Motor neuron (in vitro differentiated cells): ENCODE results near the gene ZGLP1. TPM values are rescaled to one million over a fixed set of nuclear protein-coding genes. Genes with fewer than 3 reads are reported as not detected.
"Not testable (repeated sequence)": the region's sequence is repeated elsewhere in the genome, so short reads cannot be mapped to it uniquely, and the experiment has no call there.

Source experiments
- ATAC-seq, 8 experiments: fragments of 200-7000 bp; cut with Tn5 transposase; replicated peaks in 6 of 8; 2 replicates each; pipeline ENCODE4 v1.8.0; 2021; ENCODE audit warnings: mild to moderate bottlenecking in 8 of 8, moderate library complexity in 8 of 8
- H3K27ac ChIP-seq, 2 donors: fragments of 250-450 bp; sonication (Bioruptor Pico); 2 replicates each; pipeline ENCODE4 v1.9.0; 2021; ENCODE audit warnings: antibody characterized with exemption in 2 of 2, mild to moderate bottlenecking in 2 of 2, moderate library complexity in 1 of 2
- H3K4me1 ChIP-seq, 2 donors: fragments of 250-450 bp; sonication (Bioruptor Pico); replicated peaks in 1 of 2; 2 replicates each; pipeline ENCODE4 v1.6.1; 2021; ENCODE audit warnings: antibody characterized with exemption in 2 of 2, mild to moderate bottlenecking in 2 of 2, moderate library complexity in 1 of 2
- H3K4me3 ChIP-seq, 5 donors: fragments of 250-450 bp; sonication (Bioruptor Pico); 2 replicates each; pipeline ENCODE4 v1.9.0; 2021; ENCODE audit warnings: antibody characterized with exemption in 5 of 5, mild to moderate bottlenecking in 5 of 5, moderate library complexity in 4 of 5
- WGBS, 10 experiments: fragments of 450-650 bp; shearing (Covaris generic); methylation state at CpG; one replicate each; pipeline ENCODE4 v1.0.0; 2022; 5-methylcytosine and 5-hydroxymethylcytosine counted together
- in situ Hi-C, 9 experiments: fragments of 400-800 bp; cut with MboI; loops; one replicate each; pipeline ENCODE4 v1.15.0; 2021; ENCODE audit warnings: low sequenced_read_pairs in 9 of 9, low pct_unique_long_range_greater_than_20kb in 2 of 9; ENCODE audit not compliant: unreplicated experiment in 9 of 9
- total RNA-seq, 8 experiments: library from RNA; unstranded; fragments of 300-600 nt; gene quantifications; 2 replicates each; pipeline versions ENCODE4 v1.2.3 to v1.2.4, GENCODE V29; 2022

Gene ZGLP1
- total RNA-seq, result 1 to 10 TPM; 3.4 to 7.2 (median 4.4) TPM

GRCh38 chr19:10309423-10309822, at the start of gene ZGLP1:
Gene ZGLP1 (minus strand): TSS chr19:10309815.
- H3K27ac ChIP-seq, result no peak within 1 kb of the TSS
- no peak within 1 kb of the TSS for H3K4me3 ChIP-seq
- ATAC-seq, result peak in 1 of 8 experiments; percentile 6
- 70 to 100% (median 100%) methylated on average over 1 to 3 of the region's 24 CpGs; no CpG with 5 or more reads in 7 of the 10 experiments for WGBS, 10 experiments
- peaks cover 0 to 1% of the 10 kb centered on the region in 2 donors for H3K4me1 ChIP-seq
- in situ Hi-C loops, result no loop called here

- Histone ChIP-seq H3K4me3 (no peak overlapping the region), H3K4me1 (peaks cover 14 to 15% of the 10 kb centered on the region in 2 donors), H3K27ac (no peak overlapping the region)
- 90 to 100% methylated on average over 1 to 2 of the region's 12 CpGs; no CpG with 5 or more reads in 8 of the 10 experiments for WGBS, 10 experiments
- ATAC-seq, result no peak
- in situ Hi-C loops, result no loop called here
These were observed 46.8 kb upstream of the ZGLP1 start for GRCh38 chr19:10356431-10356830.

- Histone ChIP-seq H3K4me3 (peak overlapping the region; percentile 24 to 44 (median 29)), H3K27ac (peak overlapping the region; percentile 91 to 92), H3K4me1 (peaks cover 14 to 15% of the 10 kb centered on the region in 2 donors)
- in situ Hi-C loops, result no loop called here
- 0 to 89% (median 6%) methylated on average over 4 to 14 of the region's 32 CpGs; no CpG with 5 or more reads in 7 of the 10 experiments for WGBS, 10 experiments
- peak in 6 of 8 experiments; percentile 41 to 76 (median 72) for ATAC-seq
These were observed 44.3 kb upstream of the ZGLP1 start for GRCh38 chr19:10353793-10354391.

- WGBS, 10 experiments, result 2% methylated on average over 15 of the region's 63 CpGs; no CpG with 5 or more reads in 9 of the 10 experiments
These were observed 43.4 kb upstream of the ZGLP1 start for GRCh38 chr19:10352764-10353671.

GRCh38 chr19:10346509-10346908, 36.9 kb upstream of the ZGLP1 start:
- 54 to 95% (median 79%) methylated on average over 2 to 8 of the region's 10 CpGs for WGBS, 10 experiments
- peak in 2 of 8 experiments; percentile 26 to 48 for ATAC-seq
- Histone ChIP-seq H3K27ac (no peak overlapping the region), H3K4me3 (no peak overlapping the region), H3K4me1 (no peaks in the 10 kb centered on the region)
- in situ Hi-C loops, result no loop called here

More at GRCh38 chr19:10352764-10353671, 43.4 kb upstream of the ZGLP1 start:
- H3K27ac ChIP-seq, result peak overlapping the region; percentile 91 to 94
- H3K4me1 ChIP-seq, result peaks cover 14 to 15% of the 10 kb centered on the region in 2 donors
- in situ Hi-C loops, result no loop called here
- peak in 6 of 8 experiments; percentile 25 to 82 (median 81) for ATAC-seq
- H3K4me3 ChIP-seq, result peak overlapping the region; percentile 24 to 44 (median 29)

GRCh38 chr19:10344780-10345179, 35.2 kb upstream of the ZGLP1 start:
- in situ Hi-C loops, result no loop called here
- WGBS, 10 experiments, result 68 to 100% (median 81%) methylated on average over 1 to 10 of the region's 10 CpGs; no CpG with 5 or more reads in 1 of the 10 experiments
- Histone ChIP-seq H3K4me3 (no peak overlapping the region), H3K4me1 (no peaks in the 10 kb centered on the region), H3K27ac (no peak overlapping the region)
- ATAC-seq, result no peak

- H3K4me1 ChIP-seq, result no peaks in the 10 kb centered on the region
- 40 to 100% (median 55%) methylated on average over 1 to 2 of the region's 2 CpGs; no CpG with 5 or more reads in 2 of the 10 experiments for WGBS, 10 experiments
- H3K27ac ChIP-seq, result no peak overlapping the region
- H3K4me3 ChIP-seq, result no peak overlapping the region
- ATAC-seq, result no peak
- in situ Hi-C loops, result no loop called here
These were observed 33.9 kb upstream of the ZGLP1 start for GRCh38 chr19:10343495-10343894.

- no peak overlapping the region for H3K27ac ChIP-seq
- 83 to 100% (median 100%) methylated on average over 1 to 4 of the region's 5 CpGs; no CpG with 5 or more reads in 7 of the 10 experiments for WGBS, 10 experiments
- no peak for ATAC-seq
- H3K4me1 ChIP-seq, result peaks cover 0 to 9% of the 10 kb centered on the region in 2 donors
- no peak overlapping the region for H3K4me3 ChIP-seq
- in situ Hi-C loops, result no loop called here
These were observed 30.4 kb upstream of the ZGLP1 start for GRCh38 chr19:10339977-10340376.

- in situ Hi-C loops, result no loop called here
- WGBS, 10 experiments, result 59 to 100% (median 78%) methylated on average over 2 to 9 of the region's 14 CpGs; no CpG with 5 or more reads in 4 of the 10 experiments
- Histone ChIP-seq H3K4me1 (peaks cover 0 to 10% of the 10 kb centered on the region in 2 donors), H3K27ac (no peak within 1 kb of the TSS), H3K4me3 (no peak within 1 kb of the TSS)
- ATAC-seq, result no peak
These were observed 29.9 kb upstream of the ZGLP1 start, which contains the start of gene ICAM3 for GRCh38 chr19:10339380-10339960. Gene ICAM3 (minus strand): TSS chr19:10339624. CDS start chr19:10339614, 10 bp downstream.

GRCh38 chr19:10338940-10339339, 29.3 kb upstream of the ZGLP1 start:
- peaks cover 0 to 10% of the 10 kb centered on the region in 2 donors for H3K4me1 ChIP-seq
- in situ Hi-C loops, result no loop called here
- H3K4me3 ChIP-seq, result no peak overlapping the region
- 60 to 100% (median 92%) methylated on average over 1 to 2 of the region's 6 CpGs; no CpG with 5 or more reads in 2 of the 10 experiments for WGBS, 10 experiments
- no peak overlapping the region for H3K27ac ChIP-seq
- no peak for ATAC-seq

- WGBS, 10 experiments, result 77 to 100% (median 90%) methylated on average over 1 to 6 of the region's 9 CpGs; no CpG with 5 or more reads in 3 of the 10 experiments
- in situ Hi-C loops, result not testable (repeated sequence)
These were observed 27.1 kb upstream of the ZGLP1 start for GRCh38 chr19:10336725-10337124.

GRCh38 chr19:10335352-10335985, 25.9 kb upstream of the ZGLP1 start:
- in situ Hi-C loops, result no loop called here
- peaks cover 6 to 16% of the 10 kb centered on the region in 2 donors for H3K4me1 ChIP-seq
- WGBS, 10 experiments, result 20 to 60% (median 53%) methylated on average over 1 to 9 of the region's 26 CpGs; no CpG with 5 or more reads in 7 of the 10 experiments
- no peak overlapping the region for H3K27ac ChIP-seq
- no peak for ATAC-seq
- H3K4me3 ChIP-seq, result peak overlapping the region in 2 of 5 donors; percentile 96

More at GRCh38 chr19:10336725-10337124, 27.1 kb upstream of the ZGLP1 start:
- not testable (repeated sequence) for H3K4me3 ChIP-seq, H3K27ac ChIP-seq, ATAC-seq
- H3K4me1 ChIP-seq, result peaks cover 6 to 16% of the 10 kb centered on the region in 2 donors
